ENCODE results near the gene PDGFRB. TPM values are rescaled to one million over a fixed set of nuclear protein-coding genes. Genes with fewer than 3 reads are reported as not detected.

Gene PDGFRB
- polyA plus RNA-seq, 1 donor (not counting 4 experiments of a cell fraction or from before 2014, with no cell fraction given) = 0.14 TPM

- H3K9ac ChIP-seq (ENCODE audit: control insufficient read depth, extremely low read depth, insufficient read depth, low read length) = no peak overlapping the region
- no peak overlapping the region for H3K4me3 ChIP-seq (ENCODE audit: control insufficient read depth in 2 of 3, extremely low read depth in 1 of 3, insufficient read depth in 2 of 3, low read depth in 1 of 3, low read length in 3 of 3)
- no peaks in the 10 kb centered on the region for H3K9me3 ChIP-seq (ENCODE audit: control insufficient read depth, low read depth, low read length)
- H3K4me1 ChIP-seq (ENCODE audit: control insufficient read depth, extremely low read depth, insufficient read depth, low read length) = peaks cover 10% of the 10 kb centered on the region
- dilution Hi-C loops (cut with MboI; ENCODE audit: extremely low pct_ligation_motif_present, low sequenced_read_pairs) = no loop called here
- no peak overlapping the region for H3K4me2 ChIP-seq (ENCODE audit: control insufficient read depth, extremely low read depth, insufficient read depth, low read depth, low read length)
- no peaks in the 10 kb centered on the region for H3K9me1 ChIP-seq (ENCODE audit: control insufficient read depth, extremely low read depth, insufficient read depth, low read length)
- H3K79me2 ChIP-seq (ENCODE audit: control insufficient read depth, insufficient read depth, low read length) = no peaks in the 10 kb centered on the region
- H2AFZ ChIP-seq (ENCODE audit: control insufficient read depth, low read length) = no peak overlapping the region
- no peak for FAIRE-seq
- no peaks in the 10 kb centered on the region for H3K36me3 ChIP-seq (ENCODE audit: control insufficient read depth in 2 of 2, extremely low read depth in 1 of 2, insufficient read depth in 2 of 2, low read length in 2 of 2)
- TF ChIP-seq CTCF (optimal IDR thresholded peaks at IDR 0.05 in 1 of 3, IDR thresholded peaks at IDR 0.05 in 1 of 3, conservative IDR thresholded peaks at IDR 0.05 in 1 of 3; ENCODE audit: extremely low read depth in 1 of 3, insufficient read depth in 2 of 3, low read length in 3 of 3) = no peak
- TF ChIP-seq EZH2 (IDR thresholded peaks at IDR 0.05; ENCODE audit: low read length) = no peak
- no peaks in the 10 kb centered on the region for H4K20me1 ChIP-seq (ENCODE audit: control insufficient read depth, extremely low read depth, insufficient read depth, low read length)
- H3K27ac ChIP-seq (ENCODE audit: control insufficient read depth, insufficient read depth, low read length) = no peak overlapping the region
- no peaks in the 10 kb centered on the region for H3K27me3 ChIP-seq (ENCODE audit: control insufficient read depth, extremely low read depth, insufficient read depth, low read length)
- DNase-seq (ENCODE audit: low read depth, low spot score) = no peak
These were observed 46.7 kb downstream of the PDGFRB start for GRCh38 chr5:150108711-150109514.

- no peaks in the 10 kb centered on the region for H3K9me3 ChIP-seq (ENCODE audit: control insufficient read depth, low read depth, low read length)
- no peak for FAIRE-seq
- H3K79me2 ChIP-seq (ENCODE audit: control insufficient read depth, insufficient read depth, low read length) = no peaks in the 10 kb centered on the region
- H2AFZ ChIP-seq (ENCODE audit: control insufficient read depth, low read length) = no peak overlapping the region
- H3K4me2 ChIP-seq (ENCODE audit: control insufficient read depth, extremely low read depth, insufficient read depth, low read depth, low read length) = no peak overlapping the region
- dilution Hi-C loops (cut with MboI; ENCODE audit: extremely low pct_ligation_motif_present, low sequenced_read_pairs) = no loop called here
- DNase-seq (ENCODE audit: low read depth, low spot score) = no peak
- no peaks in the 10 kb centered on the region for H4K20me1 ChIP-seq (ENCODE audit: control insufficient read depth, extremely low read depth, insufficient read depth, low read length)
- TF ChIP-seq CTCF (optimal IDR thresholded peaks at IDR 0.05 in 1 of 3, IDR thresholded peaks at IDR 0.05 in 1 of 3, conservative IDR thresholded peaks at IDR 0.05 in 1 of 3; ENCODE audit: extremely low read depth in 1 of 3, insufficient read depth in 2 of 3, low read length in 3 of 3) = no peak
- no peak for TF ChIP-seq EZH2 (IDR thresholded peaks at IDR 0.05; ENCODE audit: low read length)
- no peak overlapping the region for H3K27ac ChIP-seq (ENCODE audit: control insufficient read depth, insufficient read depth, low read length)
- H3K4me1 ChIP-seq (ENCODE audit: control insufficient read depth, extremely low read depth, insufficient read depth, low read length) = peaks cover 7% of the 10 kb centered on the region
- no peak overlapping the region for H3K4me3 ChIP-seq (ENCODE audit: control insufficient read depth in 2 of 3, extremely low read depth in 1 of 3, insufficient read depth in 2 of 3, low read depth in 1 of 3, low read length in 3 of 3)
- H3K36me3 ChIP-seq (ENCODE audit: control insufficient read depth in 2 of 2, extremely low read depth in 1 of 2, insufficient read depth in 2 of 2, low read length in 2 of 2) = no peaks in the 10 kb centered on the region
- no peaks in the 10 kb centered on the region for H3K27me3 ChIP-seq (ENCODE audit: control insufficient read depth, extremely low read depth, insufficient read depth, low read length)
- no peak overlapping the region for H3K9ac ChIP-seq (ENCODE audit: control insufficient read depth, extremely low read depth, insufficient read depth, low read length)
- H3K9me1 ChIP-seq (ENCODE audit: control insufficient read depth, extremely low read depth, insufficient read depth, low read length) = no peaks in the 10 kb centered on the region
These were observed 47.7 kb downstream of the PDGFRB start for GRCh38 chr5:150107909-150108447.
